Measurements from ENCODE around the gene NRCAM.

- TF ChIP-seq POLR2A (IDR thresholded peaks at IDR 0.05) (no peak), CTCF (IDR thresholded peaks at IDR 0.05) (no peak)
These were observed 173.7 kb downstream of the NRCAM start for GRCh38 chr7:108282427-108282996.

Data from sigmoid colon (tissue), 3 donors.